GM12801 (cell line): Measurements from ENCODE around the gene RBM19.

Experiments
- TF ChIP-seq, protein P1 (sequence below): IDR thresholded peaks from one replicate; pipeline ENCODE4 v1.5.1; 2011; ENCODE audit warnings: control low read depth; ENCODE audit not compliant: insufficient read length; ENCODE audit errors: extremely low read depth

The RBM19 gene

DNA sequence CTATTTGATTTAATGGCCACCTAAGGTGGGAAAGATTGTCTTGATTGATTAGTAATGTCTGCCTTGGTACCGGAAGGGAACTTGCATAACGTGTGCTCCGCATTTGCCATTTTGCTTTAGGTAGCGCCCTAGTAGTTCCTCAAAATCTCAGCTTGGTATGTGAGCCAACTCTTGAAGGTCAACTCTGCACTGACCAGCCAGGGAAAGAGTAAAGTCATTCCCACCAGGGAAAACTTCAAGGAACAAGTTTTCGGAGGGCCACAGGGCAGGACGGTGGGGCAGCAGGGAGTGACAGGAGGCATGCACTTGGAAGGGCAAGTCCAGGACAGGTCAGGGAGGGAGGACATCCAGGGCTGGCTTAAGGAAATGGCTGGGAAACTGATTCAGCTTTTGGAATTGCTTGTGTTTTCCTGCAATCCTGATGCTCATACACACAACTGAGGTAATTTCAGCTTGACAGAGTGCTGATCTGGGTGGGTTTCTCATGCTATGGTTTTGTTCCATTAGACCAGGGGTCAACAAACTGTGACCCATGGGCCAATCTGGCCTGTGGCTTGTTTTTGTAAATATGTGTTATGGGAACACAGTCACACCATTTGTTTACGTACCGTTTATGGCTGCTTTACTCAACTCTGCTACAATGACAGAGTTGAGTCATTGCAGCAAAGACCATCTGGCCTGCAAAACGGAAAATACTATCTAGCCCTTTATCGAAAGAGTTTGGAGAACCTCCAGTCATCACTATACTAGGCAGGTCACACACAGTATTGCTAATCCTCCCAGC, 184.5 kb downstream of the RBM19 start:
- TF ChIP-seq, protein P1, sequence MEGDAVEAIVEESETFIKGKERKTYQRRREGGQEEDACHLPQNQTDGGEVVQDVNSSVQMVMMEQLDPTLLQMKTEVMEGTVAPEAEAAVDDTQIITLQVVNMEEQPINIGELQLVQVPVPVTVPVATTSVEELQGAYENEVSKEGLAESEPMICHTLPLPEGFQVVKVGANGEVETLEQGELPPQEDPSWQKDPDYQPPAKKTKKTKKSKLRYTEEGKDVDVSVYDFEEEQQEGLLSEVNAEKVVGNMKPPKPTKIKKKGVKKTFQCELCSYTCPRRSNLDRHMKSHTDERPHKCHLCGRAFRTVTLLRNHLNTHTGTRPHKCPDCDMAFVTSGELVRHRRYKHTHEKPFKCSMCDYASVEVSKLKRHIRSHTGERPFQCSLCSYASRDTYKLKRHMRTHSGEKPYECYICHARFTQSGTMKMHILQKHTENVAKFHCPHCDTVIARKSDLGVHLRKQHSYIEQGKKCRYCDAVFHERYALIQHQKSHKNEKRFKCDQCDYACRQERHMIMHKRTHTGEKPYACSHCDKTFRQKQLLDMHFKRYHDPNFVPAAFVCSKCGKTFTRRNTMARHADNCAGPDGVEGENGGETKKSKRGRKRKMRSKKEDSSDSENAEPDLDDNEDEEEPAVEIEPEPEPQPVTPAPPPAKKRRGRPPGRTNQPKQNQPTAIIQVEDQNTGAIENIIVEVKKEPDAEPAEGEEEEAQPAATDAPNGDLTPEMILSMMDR = no peak

DNA sequence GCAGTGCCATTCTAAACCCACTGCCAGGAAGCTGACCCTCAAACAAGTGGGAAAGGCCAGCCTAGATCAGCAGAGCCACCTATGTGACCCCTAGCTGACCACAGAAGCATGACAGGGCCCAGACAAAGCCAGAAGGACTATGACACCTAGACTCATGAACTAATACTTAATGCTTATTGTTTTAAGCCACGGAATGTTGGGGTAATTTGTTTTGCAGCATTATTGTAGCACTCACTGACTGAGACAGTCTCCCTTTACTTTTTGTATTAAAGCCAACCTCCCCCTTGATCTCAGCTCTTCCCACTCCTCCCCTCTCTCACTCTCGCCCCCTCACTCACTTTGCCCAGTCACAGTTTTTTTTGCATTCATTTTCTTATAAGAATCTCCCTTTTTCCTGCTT, 186.4 kb downstream of the RBM19 start:
- TF ChIP-seq, protein P1 = no peak

DNA sequence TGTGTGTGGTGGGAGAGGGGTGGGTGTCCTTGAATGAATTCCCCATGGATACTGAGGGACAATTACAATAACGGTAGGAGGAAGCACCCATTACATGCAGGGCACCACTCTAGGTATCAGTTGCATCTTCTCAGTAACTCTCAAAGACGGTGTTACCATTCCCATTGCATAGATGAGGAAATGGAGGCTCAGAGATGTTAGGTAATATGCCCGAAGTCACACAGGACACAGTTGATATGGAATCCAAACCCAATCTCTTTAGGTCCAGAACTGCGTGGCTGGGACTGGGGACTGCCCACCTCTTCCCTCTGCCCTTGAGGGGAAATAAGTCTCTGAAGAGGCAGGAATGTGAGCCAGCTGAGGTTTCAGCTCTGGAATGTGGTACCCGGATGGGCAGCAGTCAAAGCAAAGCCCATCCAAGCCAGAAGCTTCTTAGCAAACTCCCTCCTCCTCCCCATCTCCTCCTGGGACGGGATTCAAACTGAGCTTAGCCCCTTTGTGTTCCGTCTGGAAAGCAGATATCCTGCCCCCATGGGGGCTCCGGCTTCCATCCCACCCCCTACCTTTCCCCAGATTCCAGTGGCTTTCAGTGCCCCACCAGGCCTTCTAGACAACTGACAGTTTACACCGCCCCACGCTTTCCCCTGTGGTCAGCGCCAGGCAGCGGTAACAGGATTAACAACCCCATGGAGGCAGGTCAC, 187.5 kb downstream of the RBM19 start:
- TF ChIP-seq, protein P1 = no peak

DNA sequence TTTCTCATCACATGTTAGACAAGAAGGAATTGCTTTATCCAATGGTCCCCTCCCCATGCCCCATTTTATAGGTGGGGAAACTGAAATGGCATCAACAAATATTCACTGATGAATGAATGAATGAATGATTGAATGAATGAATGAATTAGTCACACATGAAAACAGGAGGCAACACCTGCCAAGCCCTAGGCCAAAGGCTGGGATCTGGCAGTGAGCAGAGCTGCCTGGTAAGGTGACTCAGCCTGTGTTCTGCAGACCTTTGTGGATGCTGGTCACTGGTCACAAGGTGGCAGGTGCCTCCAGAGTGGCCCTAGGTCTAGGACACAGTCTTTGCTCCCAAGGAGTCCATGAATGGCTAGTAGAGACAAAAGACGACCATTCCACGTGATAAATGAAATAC, 188.4 kb downstream of the RBM19 start:
- TF ChIP-seq, protein P1 = no peak

DNA sequence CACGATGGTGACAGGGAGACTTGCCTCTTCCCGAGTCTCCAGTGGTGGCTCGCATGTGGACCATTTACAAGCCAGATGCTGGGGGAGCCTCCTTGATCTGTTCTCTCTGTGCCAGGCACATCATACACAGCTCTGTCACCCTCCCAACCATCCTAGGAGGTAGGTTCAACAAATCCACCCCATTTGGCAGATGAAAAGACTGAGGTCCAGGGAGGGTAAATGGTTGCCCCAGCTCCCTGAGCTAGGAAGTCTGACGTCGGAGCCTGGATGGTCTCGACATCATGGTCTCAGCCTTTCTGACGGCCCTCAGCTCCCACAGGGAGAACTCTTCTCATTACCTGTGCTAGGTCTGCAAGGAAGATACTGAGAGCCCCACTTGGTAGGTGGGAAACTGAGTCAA, 189.6 kb downstream of the RBM19 start:
- TF ChIP-seq, protein P1 = no peak

DNA sequence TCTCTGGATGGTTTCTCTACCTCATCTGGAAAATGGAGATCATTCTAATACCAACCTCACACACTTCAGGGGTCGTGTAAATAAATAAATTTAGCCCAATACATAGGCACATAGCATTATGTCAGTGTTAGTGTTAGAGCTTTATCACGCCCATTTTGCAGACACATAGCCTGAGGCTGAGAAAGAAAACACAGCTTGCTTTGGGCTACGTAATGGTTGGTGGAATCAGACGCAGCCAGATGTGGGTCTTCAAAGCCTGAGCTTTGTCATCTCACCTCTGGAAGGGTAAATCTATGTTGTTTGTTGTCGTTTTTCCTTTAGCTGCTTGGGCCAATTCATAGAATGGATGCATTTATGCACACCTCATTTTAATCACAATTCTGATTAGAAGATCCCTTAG, 191.6 kb downstream of the RBM19 start:
- TF ChIP-seq, protein P1 = no peak

DNA sequence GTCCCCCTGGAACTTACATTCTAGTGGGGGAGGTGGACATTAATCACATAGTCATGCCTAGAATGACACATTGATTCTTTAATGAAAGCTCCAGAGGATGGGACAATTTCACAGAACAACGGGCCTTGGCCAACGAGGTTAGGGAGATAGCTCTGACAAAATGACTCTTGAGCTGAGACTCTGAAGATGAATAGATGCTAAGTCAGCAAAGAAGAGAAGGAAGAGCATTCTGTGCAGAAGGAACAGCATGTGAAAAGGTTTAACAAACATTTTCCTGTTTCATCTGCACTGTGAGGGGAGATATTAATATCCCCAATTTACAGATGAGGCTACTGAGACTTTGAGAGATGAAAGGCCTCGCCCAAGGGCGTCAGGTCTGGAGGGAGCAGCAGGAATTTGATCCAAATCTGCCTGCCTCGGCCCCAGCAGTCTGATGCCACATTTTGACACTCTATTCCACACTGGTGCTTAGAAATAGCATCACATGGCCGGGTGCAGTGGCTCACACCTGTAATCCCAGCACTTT, 193.6 kb downstream of the RBM19 start:
- TF ChIP-seq, protein P1 = no peak
